Urinary bladder (tissue), 2 donors: Measurements from ENCODE around the gene SYNPR. TPM values are rescaled to one million over a fixed set of nuclear protein-coding genes. Genes with fewer than 3 reads are reported as not detected.

Experiments used
- polyA plus RNA-seq: library from polyadenylated mRNA; stranded (reverse); fragments of 200-250 nt; gene quantifications from one replicate; pipeline ENCODE4 v1.2.3, GENCODE V29; 2013
- small RNA-seq: library from RNA; depleted of rRNA; stranded (forward); fragments of <200 nt; gene quantifications from one replicate; pipeline ENCODE3, GENCODE V24; 2014
- total RNA-seq: library from RNA; depleted of rRNA; stranded (reverse); fragments of >200 nt; gene quantifications from one replicate; pipeline ENCODE4 v1.2.3, GENCODE V29; 2014
- donor health status: healthy.

Gene SYNPR
- total and polyA plus RNA-seq, 2 donors = 0.95 TPM; not detected in 1

Small RNA genes lying within 50 kb of the gene (small RNA-seq; reads per million reads assigned to genes)
- not detected for gene RNA5SP134
